Loucy (cell line): ENCODE data around the gene TXNDC11.

Experiments
- CTCF ChIP-seq: fragments of 200-600 bp; sonication (generic); conservative IDR thresholded peaks from 2 replicates; pipeline ENCODE4 v1.5.1; 2014; ENCODE audit warnings: mild to moderate bottlenecking, antibody characterized with exemption, low read length
- EZH2phosphoT487 ChIP-seq: fragments of 200-600 bp; IDR thresholded peaks from 2 replicates; pipeline ENCODE4 v1.6.1; 2018; ENCODE audit warnings: antibody characterized with exemption, mild to moderate bottlenecking, moderate library complexity, borderline replicate concordance

- TF ChIP-seq CTCF: no peak
- TF ChIP-seq EZH2phosphoT487: no peak
Observed at GRCh38 chr16:11734653-11735043, 8.0 kb downstream of the TXNDC11 start.
